Left cardiac atrium (tissue), 4 donors: Measurements from ENCODE around the gene NUP155. TPM values are rescaled to one million over a fixed set of nuclear protein-coding genes. Genes with fewer than 3 reads are reported as not detected.
A peak's percentile ranks its signal among the peaks of the same experiment; 100 is the strongest.
"Not testable (repeated sequence)": the region's sequence is repeated elsewhere in the genome, so short reads cannot be mapped to it uniquely, and the experiment has no call there.

Experiments
- ATAC-seq, 2 donors: fragments of 200-7000 bp; cut with Tn5 transposase; one replicate each; pipeline ENCODE4 v1.9.1; 2020; ENCODE audit warnings: mild to moderate bottlenecking in 2 of 2, moderate library complexity in 2 of 2
- DNase-seq: peaks from one replicate; pipeline ENCODE4 v3.0.0-alpha.2; 2020
- intact Hi-C, 2 donors: fragments of 100-400 bp; cut with DNase I; formaldehyde crosslinking; loops; one replicate each; pipeline versions ENCODE4 v1.14.1 to v1.15.1; 2022 to 2023
- long read RNA-seq: library from polyadenylated mRNA; unstranded; transcript quantifications from one replicate; pipeline ENCODE4 v2.0.0, GENCODE V29; 2021
- total RNA-seq, 2 donors: library from RNA; stranded (reverse); fragmentation: NEBNext Ultra II Directional; extraction: Animal tissue kit (Norgen Biotek cat#: 25700); gene quantifications; one replicate each; pipeline ENCODE4 v1.2.1, GENCODE V29; 2021
- donor health status: DM: no; HTN: yes; CAD: no.
- donor health status: DM: no; HTN: yes; CAD: no; lungs with severe emphysema.
- donor health status: DM: yes; HTN: yes; CAD: no.
- donor health status: Dilated cardiomyopathy.

NUP155 gene
- total RNA-seq, result 10 to 100 TPM; 11.9 to 14.1 TPM
- long read RNA-seq, full-length matches to known transcripts, result 12 of 16 reads
- long read RNA-seq, partial matches to known transcripts, result 0 of 16 reads
- long read RNA-seq, other reads (novel, unspliced or antisense), result 4 of 16 reads

DNA sequence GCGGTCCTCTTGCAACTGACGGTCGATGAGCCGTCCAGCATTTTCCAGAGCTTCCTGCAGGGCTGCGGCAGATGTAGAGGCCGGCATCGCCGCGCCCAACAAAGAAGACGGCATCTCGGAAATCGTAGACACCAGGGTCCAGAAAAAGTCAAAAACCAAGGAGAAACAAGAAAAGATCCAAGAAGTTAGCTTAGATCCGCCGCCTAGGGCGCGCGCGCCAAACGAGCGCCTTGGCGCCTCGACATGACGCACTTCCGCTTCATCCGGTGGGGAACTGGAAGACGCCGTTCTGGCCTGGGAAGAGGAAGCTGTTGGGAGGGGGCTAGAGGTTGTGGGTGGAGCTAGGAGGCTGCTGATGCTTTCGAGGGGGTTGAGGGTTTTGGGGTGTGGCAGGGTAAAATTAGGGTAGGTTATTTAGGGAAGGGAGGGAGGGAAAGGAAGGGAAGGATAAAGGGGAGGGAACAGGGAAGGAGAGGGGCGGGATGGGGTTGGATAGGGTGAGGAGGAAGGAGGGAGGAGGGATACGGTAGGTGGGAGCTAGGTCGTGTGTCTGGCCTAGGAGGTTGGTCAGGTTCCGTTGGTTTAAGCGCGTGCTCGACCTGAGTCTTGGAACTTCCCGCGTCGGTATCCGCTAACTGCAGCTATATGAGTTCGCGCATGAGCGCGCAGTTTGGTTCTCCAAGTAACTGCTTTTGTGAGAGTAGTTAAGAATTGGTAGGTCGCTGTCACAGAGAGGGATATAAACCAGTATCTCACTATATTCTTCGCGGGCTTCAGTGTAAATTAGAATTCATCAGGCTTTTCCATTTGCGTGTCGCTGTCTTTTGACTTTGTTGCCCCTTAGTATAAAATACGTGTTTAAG, at the start of gene NUP155:
TSS of gene NUP155 (minus strand) at position 243 of the 863 bp plus-strand sequence. CDS start at position 114, 129 bp downstream.
- intact Hi-C loops, result no loop called here
- DNase-seq, result peak; percentile 94
- peak; percentile 99 for ATAC-seq

DNA sequence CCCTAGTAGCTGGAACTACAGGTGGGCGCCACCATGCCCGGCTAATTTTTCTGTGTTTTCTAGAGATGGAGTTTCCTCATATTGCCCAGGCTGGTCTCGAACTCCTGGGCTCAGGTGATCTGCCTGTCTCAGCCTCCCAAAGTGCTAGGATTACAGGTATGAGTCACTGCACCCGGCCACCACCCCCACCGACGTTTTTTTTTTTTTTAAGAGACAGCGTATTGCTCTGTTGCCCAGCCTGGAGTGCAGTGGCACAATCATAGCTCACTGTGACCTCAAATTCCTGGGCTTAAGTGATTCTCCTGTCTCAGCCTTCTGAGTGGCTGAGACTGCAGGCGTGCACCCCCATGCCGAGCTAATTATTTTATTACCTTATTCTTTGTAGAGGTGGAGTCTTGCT, 46.4 kb upstream of the NUP155 start:
- ATAC-seq (no peak), DNase-seq (no peak)
- intact Hi-C loops, result loop anchor here in 1 of 2 donors (10.0 kb wide), 1 partner anchor 777 kb away; no protein-coding TSS in a partner anchor

DNA sequence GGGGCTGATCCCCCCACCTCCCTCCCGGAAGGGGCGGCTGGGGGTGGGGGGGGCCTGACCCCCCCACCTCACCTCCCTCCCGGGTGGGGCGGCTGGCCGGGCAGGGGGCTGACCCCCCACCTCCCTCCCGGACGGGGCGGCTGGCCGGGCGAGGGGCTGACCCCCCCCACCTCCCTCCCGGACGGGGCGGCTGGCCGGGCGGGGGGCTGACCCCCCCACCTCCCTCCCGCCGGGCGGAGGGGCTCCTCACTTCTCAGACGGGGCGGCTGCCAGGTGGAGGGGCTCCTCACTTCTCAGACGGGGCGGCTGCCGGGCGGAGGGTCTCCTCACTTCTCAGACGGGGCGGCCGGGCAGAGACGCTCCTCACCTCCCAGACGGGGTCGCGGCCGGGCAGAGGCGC, 44.5 kb upstream of the NUP155 start:
- intact Hi-C loops, result loop anchor here in 1 of 2 donors (10.0 kb wide), 1 partner anchor 779 kb away; no protein-coding TSS in a partner anchor
- ATAC-seq, DNase-seq: not testable (repeated sequence)

DNA sequence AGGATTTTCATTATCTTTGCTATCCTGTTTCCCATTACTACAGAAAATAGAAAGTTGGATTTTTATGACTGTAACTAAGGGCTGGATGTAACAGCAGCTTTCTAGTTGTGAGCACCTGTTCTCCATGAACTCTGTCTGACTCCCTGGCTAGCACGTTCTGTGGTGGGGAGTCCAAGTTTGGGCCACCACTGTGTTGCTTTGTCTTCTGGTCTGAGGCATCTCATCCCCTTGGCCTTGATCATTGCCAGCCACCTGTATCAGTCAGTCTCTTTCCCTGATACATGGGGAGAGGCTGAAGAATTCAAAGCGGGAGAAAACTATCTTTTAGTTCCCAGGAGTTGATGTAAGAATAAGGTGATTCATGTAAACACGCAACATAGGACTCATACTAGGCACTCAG, 41.6 kb upstream of the NUP155 start:
- intact Hi-C loops, result loop anchor here in 1 of 2 donors (10.0 kb wide), 1 partner anchor 782 kb away; no protein-coding TSS in a partner anchor
- ATAC-seq, result no peak
- DNase-seq, result no peak

DNA sequence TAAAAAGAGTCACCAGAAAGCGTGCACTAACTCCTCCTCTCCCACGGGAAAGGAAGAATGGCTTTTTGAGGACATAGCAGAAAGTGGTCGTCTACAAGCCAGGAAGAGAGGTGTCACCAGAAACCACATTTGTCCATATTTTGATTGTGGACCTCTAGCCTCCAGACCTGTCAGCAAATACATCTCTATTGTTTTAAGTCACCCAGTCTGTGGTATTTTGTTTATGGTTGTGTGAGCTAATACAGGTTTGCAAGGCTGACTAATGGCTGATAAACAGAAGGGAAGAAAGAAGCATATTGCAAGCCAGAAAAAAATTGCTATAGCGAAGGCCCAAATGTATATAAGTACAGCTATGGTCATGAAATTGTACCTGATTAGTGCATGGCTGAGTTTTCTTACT, 29.6 kb upstream of the NUP155 start:
- DNase-seq, result no peak
- ATAC-seq, result no peak
- intact Hi-C loops, result no loop called here

DNA sequence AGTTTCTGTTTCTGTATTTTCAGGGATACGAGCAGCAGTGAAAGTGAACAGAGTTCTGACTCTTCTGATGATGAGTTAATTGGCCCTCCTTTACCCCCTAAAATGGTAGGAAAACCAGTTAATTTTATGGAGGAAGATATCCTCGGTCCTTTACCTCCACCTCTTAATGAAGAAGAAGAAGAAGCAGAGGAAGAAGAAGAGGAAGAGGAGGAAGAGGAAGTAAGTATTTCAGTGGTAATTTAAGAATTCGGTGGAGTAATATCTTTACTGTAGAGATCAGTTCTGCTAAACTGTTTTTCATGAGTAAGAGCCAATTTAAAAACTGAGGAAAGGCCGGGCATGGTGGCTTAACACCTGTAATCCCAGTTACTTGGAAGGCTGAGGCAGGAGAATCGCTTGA, 25.4 kb upstream of the NUP155 start:
- ATAC-seq, result no peak
- intact Hi-C loops, result no loop called here
- no peak for DNase-seq

DNA sequence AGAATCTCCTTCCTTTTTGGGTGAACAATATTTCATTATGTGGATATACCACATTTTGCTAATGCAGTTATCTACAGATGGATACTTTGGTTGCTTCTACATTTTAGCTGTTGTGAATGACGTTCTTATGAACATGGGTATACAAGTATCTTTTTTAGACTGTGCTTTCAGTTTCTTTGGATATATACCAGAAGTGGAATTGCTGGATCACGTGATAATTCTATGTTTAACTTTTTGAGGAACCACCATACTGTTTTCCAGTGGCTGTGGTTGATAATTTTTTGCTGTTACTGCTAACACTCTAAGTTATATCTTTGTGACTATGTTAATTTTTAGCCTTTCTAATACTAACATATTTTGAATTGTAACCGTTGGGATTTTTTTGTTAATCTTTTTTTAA, 20.7 kb upstream of the NUP155 start:
- no peak for DNase-seq
- ATAC-seq, result no peak
- intact Hi-C loops, result no loop called here

DNA sequence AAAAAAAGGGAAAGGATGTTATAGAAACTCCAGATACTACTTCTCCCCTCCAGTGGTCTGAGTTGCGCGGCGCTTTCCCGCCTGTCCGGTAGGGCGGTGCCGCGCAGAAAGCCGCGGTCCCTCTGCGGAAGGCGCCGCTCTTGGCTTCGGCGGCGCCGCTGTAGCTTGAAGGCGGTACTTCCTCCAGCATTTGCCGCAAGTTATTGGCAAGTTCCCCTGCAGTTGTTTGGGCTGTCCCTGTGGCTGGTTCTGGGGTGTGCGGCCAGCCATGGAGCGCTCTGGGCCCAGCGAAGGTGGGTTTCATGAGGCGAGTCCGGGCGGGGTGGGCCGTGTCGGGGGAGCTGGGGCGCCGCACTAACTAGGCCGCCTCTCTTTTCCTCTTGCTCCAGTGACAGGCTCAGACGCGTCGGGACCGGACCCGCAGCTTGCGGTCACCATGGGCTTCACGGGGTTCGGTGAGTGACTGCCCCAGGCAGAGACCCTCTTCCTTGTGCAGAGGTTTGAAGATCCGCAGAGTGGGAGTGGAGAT, 8.3 kb upstream of the NUP155 start, which contains the start of gene WDR70:
TSS of gene WDR70 (plus strand) at position 219 of the 529 bp plus-strand sequence. CDS start at position 269, 50 bp downstream.
- intact Hi-C loops, result not testable (repeated sequence)
- peak; percentile 99 to 100 for ATAC-seq
- DNase-seq, result peak; percentile 90

DNA sequence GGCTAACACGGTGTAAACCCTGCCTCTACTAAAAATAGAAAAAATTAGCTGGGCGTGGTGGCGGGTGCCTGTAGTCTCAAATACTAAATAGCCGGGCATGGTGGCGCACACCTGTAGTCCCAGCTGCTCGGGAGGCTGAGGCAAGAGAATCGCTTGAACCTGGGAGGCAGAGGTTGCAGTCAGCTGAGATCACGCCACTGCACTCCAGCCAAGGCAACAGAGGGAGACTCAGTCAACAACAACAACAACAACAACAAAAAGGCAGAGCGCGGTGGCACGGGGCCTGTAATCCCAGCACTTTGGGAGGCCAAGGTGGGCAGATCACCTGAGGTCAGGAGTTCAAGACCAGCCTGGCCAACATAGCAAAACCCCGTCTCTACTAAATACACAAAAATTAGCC, 7.2 kb upstream of the NUP155 start:
- ATAC-seq, DNase-seq: not testable (repeated sequence)

DNA sequence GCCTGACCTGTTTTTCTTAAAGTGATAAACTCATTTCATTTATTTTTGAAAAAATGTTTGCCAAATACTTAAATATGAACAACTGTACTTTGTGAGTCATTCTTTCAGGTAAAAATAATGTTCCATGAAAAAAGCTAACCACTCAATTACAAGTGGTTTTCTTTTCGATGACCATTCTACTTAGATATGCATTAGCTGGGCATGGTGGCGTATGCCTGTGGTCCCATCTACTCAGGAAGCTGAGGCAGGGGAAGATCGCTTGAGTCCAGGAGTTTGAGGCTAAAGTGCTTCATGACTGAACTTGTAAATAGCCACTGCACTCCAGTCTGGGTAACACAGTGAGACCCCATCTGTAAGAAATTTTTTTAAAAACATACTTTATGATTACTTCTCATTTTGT, 4.2 kb upstream of the NUP155 start:
- no peak for ATAC-seq
- intact Hi-C loops, result no loop called here
- DNase-seq, result no peak

More for the DNA sequence above, 7.2 kb upstream of the NUP155 start:
- intact Hi-C loops, result not testable (repeated sequence)

DNA sequence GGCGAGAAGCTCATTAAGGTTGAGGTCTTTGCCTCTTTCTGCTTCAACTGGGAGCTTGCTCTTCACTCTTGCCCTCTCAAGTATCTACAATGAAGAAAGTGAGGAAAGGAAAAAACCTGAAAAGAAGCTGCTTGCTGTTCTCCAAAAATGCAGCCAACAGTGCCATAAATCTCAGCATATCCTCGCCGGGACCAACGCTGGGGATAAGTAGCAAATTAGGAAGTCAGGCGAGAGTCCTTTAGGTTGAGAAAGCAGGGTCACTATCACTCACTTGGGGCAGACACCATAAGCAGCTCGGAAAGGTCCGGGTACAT, 399 bp downstream of the NUP155 start:
- DNase-seq (no peak), ATAC-seq (no peak)
- intact Hi-C loops, result no loop called here

DNA sequence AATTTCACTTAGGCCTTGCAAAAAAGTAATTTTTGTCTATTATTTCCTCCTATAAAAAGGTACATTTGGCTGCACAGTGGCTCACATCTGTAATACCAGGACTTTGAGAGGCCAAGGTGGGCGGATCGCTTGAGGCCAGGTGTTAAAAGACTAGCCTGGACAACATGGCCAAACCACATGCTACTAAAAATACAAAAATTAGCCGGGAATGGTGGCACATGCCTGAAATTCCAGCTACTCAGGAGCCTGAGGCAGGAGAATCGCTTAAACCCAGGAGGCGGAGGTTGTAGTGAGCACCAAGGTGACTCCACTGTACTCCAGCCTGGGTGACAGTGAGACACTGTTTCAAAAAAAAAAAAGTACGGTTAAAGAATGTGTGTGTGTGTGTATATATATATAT, 15.7 kb downstream of the NUP155 start:
- intact Hi-C loops, result no loop called here
- ATAC-seq (no peak), DNase-seq (no peak)

DNA sequence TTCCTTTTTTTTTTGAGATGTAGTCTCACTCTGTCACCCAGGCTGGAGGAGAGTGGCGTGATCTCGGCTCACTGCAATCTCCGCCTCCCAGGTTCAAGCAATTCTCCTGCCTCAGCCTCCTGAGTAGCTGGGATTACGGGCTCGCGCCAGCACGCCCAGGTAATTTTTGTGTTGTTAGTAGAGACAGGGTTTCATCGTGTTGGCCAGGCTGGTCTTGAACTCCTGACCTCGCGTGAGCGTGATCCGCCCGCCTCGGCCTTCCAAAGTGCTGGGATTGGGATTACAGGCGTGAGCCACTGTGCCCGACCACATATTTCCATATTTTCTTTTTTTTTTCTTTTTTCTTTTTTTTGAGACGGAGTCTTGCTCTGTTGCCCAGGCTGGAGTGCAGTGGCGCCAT, 28.2 kb downstream of the NUP155 start:
- DNase-seq, intact Hi-C loops, ATAC-seq: not testable (repeated sequence)

DNA sequence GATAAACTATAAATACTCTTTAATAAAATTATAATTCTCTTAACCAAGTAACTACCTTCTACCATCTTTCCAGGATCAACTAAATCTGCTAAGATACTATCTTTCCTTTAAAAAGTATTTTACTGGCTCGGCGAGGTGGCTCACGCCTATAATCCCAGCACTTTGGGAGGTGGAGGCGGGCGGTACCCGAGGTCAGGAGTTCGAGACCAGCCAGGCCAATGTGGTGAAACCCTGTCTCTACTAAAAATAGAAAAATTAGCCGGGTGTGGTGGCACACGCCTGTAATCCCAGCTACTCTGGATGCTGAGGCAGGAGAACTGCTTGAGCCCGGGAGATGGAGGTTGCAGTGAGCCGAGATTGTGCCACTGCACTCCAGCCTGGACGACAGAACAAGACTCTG, 36.2 kb downstream of the NUP155 start:
- intact Hi-C loops, ATAC-seq, DNase-seq: not testable (repeated sequence)

DNA sequence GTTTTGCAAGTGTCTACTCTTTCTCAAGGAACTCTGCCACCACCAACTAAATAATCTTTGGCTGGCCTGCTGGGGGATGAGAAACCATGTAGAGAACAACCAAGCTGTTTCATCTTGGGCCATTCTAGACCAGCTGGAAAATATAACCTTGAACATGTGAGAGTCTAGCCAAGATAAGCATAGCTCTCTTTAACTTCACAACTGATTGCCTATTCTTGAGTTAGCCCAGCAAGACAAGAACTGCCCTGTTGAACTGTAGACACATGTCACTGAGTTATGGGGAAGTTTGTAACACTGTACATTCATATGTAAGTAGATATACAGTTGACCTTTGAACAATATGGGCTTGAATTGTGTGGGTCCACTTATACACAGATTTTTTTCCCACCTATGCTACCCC, 44.4 kb downstream of the NUP155 start:
- ATAC-seq, result no peak
- intact Hi-C loops, result no loop called here
- no peak for DNase-seq

DNA sequence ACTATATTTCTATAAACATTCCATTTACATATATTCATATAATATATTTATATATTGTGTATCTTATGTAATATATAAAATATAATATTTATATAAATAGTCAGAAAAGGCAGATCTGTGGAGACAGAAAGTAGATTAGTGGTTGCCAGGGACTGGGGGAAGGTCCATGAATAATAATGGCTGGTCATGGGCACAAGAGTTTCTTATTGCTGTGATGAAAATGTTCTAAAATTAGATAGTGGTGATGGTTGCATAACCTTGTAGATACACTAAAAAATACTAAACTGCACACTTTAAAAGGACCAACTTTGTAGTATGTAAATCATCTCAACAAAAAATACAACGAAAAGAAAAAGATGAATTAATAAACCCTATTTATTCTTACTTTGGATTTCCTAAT, 47.3 kb downstream of the NUP155 start:
- DNase-seq (no peak), ATAC-seq (no peak)
- intact Hi-C loops, result no loop called here

DNA sequence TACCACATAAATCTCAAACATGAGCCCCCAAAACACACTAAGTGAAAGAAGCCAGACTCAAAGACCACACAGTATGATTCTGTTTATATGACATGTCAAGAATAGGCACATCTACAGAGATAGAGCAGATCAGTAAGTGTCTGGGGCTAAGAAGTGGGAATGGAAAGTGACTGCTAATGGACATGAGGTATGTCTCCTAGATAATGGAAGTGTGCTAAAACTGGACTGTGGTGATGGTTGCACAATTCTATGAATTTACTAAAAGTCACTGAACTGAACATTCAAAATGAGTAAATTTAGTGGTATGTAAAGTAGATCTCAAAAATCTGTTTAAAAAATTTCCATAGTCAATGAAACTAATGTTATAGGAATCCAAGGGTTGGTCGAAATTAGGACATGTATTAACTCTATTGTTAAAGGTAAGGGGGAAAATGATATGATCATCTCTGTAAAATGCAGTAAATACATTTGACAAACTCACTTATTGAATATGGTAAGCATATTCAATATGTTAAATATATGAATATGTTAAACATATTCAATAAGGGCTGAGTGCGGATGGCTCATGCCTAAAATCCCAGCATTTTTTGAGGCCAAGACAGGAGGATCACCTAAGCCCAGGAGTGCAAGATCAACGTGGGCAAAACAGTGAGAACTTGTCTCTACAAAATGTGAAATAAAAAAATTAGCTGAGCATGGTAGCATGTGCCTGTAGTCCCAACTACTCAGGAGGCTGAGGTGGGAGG, 51.7 kb downstream of the NUP155 start:
- intact Hi-C loops, result no loop called here
- ATAC-seq (no peak), DNase-seq (no peak)

DNA sequence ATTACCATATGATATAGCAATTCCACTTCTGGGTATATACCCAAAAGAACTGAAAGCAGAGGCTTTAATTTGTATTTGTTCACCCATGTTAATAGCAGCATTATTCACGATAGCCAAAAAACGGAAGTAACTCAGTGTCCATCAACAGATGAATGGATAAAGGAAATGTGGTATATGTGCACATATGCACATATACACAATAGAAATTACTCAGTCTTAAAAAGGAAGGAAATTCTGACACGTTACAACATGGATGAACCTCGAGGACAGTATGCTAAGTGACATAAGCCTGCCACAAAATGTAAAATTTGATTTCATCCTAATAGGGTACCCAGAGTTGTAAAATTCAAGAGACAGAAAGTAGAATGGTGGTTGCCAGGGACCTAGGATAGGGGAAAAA, 54.9 kb downstream of the NUP155 start:
- DNase-seq, result no peak
- ATAC-seq, result no peak

DNA sequence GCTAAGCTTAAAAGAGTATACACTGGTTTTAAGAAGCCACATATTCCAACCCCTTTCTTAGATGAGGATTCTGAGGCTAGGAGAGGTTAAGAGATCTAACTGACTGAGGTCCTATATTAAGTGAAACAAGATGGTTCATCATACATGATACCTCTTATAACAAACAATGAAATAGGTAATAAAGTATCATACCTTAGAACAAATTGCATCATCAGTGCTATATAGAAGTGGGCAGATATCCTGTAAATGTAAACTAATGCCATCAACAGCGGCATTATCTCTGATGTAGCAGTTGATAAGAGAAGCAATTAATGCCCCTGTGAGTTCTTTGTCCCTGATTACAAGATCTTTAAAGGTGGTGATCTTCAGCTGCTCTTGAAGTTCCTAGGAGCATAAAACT, 60.5 kb downstream of the NUP155 start:
- intact Hi-C loops, result no loop called here
- no peak for DNase-seq

More for the DNA sequence above, 54.9 kb downstream of the NUP155 start:
- intact Hi-C loops, result no loop called here

DNA sequence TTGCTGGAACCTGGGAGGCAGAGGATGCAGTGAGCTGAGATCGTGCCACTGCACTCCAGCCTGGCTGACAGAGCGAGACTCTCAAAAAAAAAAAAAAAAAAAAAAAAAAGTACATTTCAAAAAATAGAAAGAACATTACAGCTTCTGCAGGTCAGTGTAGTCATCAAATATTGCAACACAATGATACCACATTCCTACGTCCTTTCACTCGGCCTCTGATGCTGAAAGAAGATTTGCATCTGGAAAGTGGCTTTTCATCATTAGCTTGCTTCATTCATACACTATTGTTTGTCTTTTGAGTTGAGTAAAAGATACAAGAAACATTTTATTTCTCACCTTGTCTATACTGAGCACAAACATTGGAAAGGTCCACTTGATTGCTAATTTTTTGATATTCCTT, 62.1 kb downstream of the NUP155 start:
- ATAC-seq, result no peak
- intact Hi-C loops, result no loop called here
- no peak for DNase-seq

More for the DNA sequence above, 60.5 kb downstream of the NUP155 start:
- ATAC-seq, result no peak
